ENCODE measurements around the gene RNF152.

- TF ChIP-seq, protein P1, sequence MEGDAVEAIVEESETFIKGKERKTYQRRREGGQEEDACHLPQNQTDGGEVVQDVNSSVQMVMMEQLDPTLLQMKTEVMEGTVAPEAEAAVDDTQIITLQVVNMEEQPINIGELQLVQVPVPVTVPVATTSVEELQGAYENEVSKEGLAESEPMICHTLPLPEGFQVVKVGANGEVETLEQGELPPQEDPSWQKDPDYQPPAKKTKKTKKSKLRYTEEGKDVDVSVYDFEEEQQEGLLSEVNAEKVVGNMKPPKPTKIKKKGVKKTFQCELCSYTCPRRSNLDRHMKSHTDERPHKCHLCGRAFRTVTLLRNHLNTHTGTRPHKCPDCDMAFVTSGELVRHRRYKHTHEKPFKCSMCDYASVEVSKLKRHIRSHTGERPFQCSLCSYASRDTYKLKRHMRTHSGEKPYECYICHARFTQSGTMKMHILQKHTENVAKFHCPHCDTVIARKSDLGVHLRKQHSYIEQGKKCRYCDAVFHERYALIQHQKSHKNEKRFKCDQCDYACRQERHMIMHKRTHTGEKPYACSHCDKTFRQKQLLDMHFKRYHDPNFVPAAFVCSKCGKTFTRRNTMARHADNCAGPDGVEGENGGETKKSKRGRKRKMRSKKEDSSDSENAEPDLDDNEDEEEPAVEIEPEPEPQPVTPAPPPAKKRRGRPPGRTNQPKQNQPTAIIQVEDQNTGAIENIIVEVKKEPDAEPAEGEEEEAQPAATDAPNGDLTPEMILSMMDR (IDR thresholded peaks at IDR 0.05) = no peak
- TF ChIP-seq POLR2A (IDR thresholded peaks at IDR 0.05) = no peak
These were observed 42.1 kb downstream of the RNF152 start for GRCh38 chr18:61850756-61851155.

Measured in adrenal gland (tissue), 5 donors.